Right lung (tissue), 5 donors: ENCODE measurements around the gene PEAR1. TPM values are rescaled to one million over a fixed set of nuclear protein-coding genes. Genes with fewer than 3 reads are reported as not detected.

Experiments
- DNase-seq, 2 donors: peaks; one replicate each; pipeline ENCODE4 v3.0.0-alpha.2; 2013
- polyA plus RNA-seq, 5 donors: library from polyadenylated mRNA; unstranded; fragments of 120-200 nt; gene quantifications; one replicate each; pipeline versions ENCODE4 v1.2.1 to v1.2.3, GENCODE V29; 2013; ENCODE audit warnings: inconsistent platforms in 1 of 5, low replicate concordance in 1 of 5; ENCODE audit not compliant: insufficient read length in 5 of 5, insufficient read depth in 1 of 5

Gene PEAR1
- polyA plus RNA-seq, 5 donors: 21.9 to 34.1 (median 27.9) TPM

DNA sequence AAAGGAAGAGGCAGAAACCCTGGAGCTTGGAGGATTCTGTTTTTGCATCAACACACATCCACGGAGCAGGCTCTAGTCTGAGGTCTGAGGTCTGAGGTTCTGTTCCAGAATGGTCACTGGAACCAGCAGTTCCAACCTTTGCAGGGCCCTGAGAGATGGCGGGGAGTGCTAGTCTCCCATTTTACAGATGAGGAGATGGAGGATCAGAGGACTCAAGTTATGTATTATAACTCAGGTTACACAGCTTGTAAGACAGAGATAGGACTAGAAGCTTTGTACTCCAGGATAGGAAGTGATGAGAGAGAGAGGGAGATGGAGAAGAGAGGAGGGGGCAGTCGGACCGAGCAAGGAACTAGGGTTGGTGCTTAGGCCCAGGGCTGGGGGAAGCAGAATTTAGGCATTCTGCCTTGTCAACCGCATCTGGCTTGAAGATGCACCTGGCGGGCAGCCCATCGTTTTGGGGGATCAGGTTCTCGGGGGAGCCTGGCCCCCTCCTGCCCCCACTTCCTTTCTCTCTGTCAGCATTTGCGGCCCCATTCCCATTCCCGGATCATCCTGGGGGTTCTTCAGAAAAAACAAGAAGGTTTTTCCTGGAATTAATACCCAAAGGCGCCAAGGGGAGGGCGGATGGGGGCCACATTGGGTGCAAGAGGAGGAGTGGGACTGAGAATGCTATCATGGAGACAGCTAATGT is 5.6 kb downstream of the PEAR1 start:
- no peak for DNase-seq

DNA sequence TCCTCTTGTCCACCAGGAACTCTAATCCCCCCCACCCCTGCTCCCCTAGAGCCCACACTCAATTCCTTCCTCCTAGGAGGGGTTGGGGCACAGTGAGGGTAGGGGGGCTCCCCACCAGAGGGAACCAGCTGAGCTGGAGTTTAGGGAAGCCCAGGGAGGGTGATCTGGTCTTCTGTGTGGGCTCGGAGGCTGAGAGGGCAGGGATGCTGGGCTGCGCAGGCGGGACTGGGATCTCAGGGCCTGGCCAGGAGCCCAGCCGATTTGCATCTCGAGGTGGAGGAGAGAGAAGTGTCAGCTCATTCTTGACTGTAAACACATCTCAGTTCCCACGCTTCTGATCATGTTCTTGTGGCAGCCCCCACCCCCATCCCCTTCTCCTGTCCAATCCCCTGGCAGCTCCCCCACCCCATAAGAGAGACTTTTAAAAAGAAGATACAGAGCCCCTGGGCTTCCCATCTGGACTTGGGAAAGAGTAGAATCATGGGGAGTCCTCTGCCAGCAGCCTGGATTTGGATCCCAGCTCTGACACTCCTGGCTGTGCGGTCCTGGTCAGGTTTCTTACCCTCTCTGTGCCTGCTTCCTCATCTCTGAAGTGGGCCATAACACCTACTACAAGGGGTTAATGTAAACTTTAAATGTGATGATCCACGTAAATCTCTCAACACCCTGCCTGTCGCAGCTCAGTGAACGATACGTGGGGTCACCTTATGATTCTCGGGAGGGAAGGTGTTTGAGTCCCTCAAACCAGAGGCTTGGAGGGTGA is 6.6 kb downstream of the PEAR1 start:
- DNase-seq: no peak

GRCh38 chr1:156900896-156901589 is 7.5 kb downstream of the PEAR1 start:
- DNase-seq: no peak

GRCh38 chr1:156901590-156901900 is 8.0 kb downstream of the PEAR1 start:
- no peak for DNase-seq

DNA sequence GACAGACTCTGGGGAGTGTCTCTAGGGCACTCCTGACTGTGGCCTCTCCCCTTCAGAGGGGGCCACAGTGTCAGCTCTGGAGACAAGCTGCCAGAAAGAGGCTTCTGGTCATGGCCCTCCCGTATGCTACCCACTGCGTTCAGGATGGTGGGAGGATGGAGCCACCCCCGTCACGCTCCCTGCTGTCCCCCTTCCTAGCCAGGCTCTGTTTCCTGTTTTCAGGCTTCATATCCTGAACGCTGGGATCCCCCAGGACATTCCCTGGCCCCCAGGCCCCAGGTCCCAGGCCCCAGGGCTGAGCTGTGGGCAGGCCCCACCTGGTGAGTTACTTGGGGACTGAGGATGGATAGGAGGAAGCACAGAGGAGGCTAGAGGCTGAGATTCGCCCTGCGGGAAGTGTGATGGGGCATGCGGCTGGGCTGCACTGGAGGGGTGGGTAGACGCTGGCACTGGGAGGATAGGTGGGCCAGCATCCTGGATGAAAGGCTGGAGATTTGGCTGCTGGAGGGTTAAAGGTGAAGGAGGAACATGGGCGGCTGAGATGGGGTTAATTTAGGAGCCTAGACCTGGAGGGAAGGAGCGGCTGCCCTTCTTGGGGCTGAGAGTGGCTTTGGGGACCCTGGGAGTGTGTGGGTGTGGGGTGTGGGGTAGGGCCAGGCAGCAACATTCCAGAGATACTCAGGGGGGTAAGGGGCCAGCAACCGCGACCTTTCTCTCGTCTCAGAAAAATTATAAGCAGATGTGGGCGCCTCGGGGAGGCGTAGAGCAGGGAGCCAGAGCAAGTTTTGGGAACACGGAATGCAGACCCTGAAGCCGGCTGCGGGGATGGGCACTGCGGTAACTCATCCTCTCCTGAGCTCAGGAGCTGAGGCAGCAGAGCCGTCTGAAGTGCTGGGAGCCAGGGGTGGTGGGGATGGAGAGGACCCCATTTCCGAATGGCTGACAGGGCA is 8.7 kb downstream of the PEAR1 start:
- no peak for DNase-seq

DNA sequence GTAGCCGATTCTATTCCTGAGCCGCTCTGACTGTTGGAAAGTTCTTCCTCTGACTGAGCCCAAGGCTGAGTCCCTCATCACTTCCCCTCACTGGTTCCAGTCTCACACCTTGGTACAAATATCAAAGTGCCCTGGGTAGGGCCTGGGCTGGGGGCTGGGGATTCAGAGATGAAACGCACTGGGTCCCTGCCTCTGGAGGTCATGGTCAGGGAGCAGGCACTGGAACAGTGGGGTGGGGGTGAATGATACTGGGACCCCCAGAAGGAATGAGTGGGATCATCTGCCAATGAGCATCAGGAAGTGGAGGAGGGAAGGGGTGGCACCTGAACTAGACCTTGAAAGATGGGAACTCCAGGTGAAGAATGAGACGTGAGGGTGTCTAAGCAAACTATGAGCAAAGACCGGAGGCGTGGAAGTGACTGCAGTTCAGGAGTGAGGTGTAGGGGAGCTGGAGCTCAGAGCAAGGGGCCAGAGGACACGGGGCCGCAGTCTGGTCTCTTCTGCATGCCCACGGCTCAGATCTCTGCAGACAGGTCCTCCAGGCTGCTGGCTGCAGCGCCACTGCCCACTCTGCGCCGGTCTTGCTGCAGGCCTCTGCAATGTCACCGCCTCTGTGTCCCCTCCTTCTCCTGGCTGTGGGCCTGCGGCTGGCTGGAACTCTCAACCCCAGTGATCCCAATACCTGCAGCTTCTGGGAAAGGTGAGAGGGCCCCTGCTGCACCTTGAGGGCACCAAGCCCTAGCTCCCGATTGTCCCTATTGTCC is 10.0 kb downstream of the PEAR1 start:
- no peak for DNase-seq

DNA sequence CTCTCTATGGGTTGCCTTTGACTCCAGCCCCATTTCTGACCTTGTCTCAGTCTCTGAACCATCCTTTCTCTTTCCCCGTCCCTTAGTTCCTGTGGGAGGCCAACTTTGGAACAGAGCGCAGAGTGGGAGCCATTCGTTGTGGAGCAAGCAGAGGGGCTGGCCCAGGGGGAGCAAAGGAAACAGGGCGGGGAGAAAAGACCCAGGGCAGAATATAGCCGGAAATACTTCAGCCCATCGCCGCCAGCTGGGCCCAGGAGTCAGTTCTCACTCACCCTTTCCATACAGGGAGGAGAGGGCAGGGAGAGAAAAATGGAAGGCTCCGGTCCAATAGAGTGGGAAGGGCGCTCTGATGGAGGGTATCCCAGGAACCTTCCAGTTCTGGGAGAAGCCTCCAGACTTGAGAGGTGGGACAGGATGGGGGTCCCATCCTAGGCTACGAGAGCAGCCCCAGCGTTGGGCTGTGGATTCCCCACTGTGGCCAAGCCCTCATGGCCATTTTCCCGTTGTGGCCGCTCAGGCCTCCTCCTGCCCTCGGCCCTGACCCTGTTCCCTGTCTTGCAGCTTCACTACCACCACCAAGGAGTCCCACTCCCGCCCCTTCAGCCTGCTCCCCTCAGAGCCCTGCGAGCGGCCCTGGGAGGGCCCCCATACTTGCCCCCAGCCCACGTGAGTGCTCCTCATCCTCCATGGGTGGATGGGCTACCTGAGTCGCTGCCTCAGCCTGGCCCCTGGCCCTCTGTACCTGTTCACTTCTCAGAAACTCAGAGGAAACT is 10.9 kb downstream of the PEAR1 start:
- DNase-seq: peak; percentile 45 to 52

DNA sequence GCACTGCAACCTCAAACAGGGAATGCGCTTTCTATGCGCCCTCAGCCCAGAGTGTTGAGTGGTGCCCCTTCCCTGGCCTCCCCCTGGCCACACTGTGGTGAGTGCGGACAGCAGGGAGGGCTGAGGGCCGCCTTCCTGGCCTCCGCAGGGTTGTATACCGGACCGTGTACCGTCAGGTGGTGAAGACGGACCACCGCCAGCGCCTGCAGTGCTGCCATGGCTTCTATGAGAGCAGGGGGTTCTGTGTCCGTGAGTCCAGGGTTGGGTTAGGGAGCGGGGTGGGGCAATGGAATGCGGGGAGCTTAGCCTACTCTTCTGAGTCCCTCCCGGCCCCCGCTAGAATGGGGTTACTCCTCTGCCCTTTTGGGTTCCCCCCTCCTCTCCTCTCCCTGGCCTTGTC is 11.7 kb downstream of the PEAR1 start:
- DNase-seq: no peak

- DNase-seq: no peak
These were observed 12.1 kb downstream of the PEAR1 start for GRCh38 chr1:156905651-156906050.

DNA sequence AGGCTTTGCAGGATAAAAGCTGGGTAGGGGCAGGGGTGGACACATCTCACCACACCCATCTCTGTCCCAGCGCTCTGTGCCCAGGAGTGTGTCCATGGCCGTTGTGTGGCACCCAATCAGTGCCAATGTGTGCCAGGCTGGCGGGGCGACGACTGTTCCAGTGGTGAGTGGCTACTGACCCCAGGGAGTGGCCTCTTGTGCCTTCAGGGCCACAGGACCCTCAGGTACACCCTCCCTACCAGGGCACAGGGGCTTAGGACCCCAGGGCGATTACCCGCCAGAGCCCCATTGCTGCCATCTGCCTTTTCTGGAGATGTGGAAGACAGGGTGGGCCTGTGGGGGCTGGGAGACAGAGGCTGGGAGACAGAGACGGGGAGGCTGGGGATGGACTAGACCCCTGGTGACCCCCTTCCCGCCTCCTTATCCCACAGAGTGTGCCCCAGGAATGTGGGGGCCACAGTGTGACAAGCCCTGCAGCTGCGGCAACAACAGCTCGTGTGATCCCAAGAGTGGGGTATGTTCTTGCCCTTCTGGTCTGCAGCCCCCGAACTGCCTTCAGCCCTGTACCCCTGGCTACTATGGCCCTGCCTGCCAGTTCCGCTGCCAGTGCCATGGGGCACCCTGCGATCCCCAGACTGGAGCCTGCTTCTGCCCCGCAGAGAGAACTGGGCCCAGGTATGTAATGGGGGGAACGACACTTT is 12.8 kb downstream of the PEAR1 start:
- no peak for DNase-seq

GRCh38 chr1:156908541-156908940 is 15.0 kb downstream of the PEAR1 start:
- no peak for DNase-seq

DNA sequence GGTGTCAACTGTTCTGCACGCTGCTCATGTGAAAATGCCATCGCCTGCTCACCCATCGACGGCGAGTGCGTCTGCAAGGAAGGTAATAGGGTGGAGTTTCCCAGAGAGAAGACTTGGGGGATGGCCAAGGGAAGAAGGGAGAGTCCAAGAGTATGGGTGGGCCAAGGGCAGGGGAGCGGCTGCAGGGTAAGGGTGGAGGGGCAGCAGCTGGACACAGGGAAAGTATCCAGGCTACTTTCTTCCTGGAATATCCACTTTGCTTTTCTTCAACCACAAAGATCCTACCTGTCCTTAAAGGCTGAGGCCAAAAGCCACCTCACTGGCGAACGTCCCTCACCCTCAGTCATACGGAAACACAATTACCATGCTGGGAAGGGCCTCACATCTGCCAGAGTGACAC is 15.4 kb downstream of the PEAR1 start:
- DNase-seq: no peak

DNA sequence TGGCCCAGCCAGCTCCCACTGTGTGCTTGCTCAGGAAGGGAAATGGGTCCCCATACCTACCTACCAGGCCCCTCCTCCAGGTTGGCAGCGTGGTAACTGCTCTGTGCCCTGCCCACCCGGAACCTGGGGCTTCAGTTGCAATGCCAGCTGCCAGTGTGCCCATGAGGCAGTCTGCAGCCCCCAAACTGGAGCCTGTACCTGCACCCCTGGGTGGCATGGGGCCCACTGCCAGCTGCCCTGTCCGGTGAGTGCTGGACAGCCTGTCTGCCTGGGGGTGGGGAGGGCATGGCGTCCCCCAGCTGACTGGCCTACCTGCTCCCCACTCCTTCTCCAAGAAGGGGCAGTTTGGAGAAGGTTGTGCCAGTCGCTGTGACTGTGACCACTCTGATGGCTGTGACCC is 16.2 kb downstream of the PEAR1 start:
- no peak for DNase-seq

DNA sequence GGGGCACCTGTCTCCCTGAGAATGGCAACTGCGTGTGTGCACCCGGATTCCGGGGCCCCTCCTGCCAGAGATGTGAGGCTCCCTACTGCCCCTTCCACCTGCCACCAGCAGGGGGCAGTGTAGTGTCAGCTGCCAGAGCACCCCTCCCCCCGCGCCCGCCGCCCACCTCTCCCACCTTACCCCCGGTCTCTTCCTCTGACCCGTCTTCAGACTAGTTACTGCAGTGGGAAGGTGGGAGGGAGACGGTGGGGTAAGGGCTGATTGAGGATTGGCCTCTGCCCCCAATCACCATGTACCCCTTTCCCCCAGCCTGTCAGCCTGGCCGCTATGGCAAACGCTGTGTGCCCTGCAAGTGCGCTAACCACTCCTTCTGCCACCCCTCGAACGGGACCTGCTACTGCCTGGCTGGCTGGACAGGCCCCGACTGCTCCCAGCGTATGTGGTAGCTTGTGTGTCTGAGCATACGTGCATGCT is 16.8 kb downstream of the PEAR1 start:
- no peak for DNase-seq

DNA sequence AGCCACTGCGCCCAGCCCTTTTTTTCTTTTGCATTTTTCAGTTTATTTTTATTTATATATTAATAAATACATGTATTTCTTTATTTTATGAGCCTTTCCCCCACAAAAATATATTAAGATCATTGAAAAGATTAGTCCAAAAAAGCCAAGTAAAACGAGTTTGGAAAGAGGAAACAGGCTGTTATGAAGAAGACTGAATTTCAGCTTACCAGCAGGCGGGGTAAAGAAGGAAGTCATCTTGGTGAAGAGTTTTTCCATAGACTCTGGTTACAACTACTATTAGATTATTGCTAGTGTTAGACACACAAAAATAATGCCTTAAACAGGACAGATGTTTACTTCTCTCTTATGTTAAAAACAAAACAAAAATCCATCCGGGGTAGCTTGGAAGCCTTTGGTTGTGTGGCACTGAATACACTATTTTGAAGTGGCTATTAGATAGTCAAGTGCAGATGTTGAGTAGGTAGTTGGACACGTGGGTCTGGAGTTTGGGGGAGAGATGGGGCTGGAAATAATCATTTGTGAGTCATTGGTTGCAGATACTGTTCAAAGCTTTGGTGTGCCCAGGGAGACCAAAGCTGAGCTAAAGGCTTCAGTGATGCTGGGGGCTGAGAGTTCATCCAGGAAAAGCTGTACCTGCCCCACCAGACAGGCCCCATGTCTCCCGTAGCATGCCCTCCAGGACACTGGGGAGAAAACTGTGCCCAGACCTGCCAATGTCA is 18.2 kb downstream of the PEAR1 start:
- DNase-seq: no peak

- DNase-seq: no peak
These were observed 18.8 kb downstream of the PEAR1 start for GRCh38 chr1:156912310-156912709.

DNA sequence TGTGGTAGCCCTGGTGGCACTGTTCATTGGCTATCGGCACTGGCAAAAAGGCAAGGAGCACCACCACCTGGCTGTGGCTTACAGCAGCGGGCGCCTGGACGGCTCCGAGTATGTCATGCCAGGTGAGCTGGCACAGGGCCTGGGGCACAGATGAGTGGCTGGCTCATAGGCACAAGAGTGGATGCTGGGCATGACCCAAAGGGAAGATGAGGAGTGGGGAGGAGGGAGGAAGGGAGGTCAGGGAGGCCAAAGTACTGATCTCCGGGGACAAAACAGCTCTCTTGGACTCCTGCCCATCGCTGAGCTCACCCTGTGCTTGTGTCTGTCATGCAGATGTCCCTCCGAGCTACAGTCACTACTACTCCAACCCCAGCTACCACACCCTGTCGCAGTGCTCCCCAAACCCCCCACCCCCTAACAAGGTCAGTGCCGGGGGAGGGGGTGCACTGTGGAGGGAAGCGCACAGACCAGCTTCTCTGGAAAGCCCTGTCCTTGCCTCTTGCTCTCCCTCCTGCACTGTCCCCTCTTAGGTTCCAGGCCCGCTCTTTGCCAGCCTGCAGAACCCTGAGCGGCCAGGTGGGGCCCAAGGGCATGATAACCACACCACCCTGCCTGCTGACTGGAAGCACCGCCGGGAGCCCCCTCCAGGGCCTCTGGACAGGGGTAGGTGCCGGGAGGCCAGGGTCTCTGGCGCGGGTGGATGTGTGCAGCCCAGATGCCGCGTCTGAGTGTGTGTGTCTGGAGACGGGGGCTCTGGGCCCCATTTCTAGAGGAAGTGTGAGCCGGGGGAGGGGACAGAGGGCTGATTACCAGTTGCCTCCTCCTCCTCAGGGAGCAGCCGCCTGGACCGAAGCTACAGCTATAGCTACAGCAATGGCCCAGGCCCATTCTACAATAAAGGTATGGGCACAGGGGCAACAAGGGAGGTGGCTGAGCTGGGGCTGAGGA is 19.6 kb downstream of the PEAR1 start:
- DNase-seq: no peak
